ENCODE measurements around the gene LRCOL1.

LRCOL1 gene

DNA sequence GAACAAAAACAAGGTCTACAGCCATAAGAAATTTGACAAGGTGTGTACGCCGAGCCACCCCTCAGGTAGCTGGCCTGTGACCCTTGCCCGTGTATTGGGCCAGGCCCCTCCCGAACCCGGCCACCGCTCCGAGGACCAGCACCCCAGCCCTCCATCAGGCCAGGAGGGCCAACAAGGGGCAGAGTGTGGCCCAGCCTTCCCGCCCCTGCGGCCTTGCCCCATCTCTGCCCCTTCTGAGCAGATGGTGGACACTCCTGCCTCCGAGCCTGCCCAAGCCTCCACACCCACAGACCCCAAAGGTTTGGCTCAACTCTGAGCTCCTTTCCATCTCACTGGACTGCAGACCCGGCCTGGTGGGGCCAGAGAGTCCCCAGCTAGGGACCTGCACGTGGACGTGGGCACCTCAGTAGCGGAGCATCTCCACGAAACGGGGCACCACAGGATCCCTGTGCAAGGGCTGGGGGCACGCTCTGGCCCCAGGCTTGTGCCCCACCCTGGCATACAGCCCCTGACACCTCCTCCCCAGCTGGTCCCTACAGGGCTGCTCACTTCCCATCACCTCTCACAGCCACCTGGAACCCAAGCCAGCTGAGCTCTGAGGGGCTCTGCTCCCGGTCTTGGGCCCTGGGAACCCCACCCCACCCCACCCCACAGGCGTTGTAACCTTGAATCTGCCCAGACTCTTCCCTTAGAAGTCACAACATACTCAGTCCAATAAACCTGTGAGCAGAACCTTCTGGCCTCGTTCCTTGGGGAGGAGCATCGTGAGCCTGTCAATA, 11.5 kb upstream of the LRCOL1 start:
- no peak overlapping the region for H3K27ac ChIP-seq (ENCODE audit: low read depth, low read length)
- H4K20me1 ChIP-seq (ENCODE audit: control insufficient read depth, insufficient read depth, low read depth, low read length) = no peaks in the 10 kb centered on the region
- no peaks in the 10 kb centered on the region for H3K27me3 ChIP-seq (ENCODE audit: control insufficient read depth, low read length)
- H3K36me3 ChIP-seq (ENCODE audit: control insufficient read depth, low read length) = peaks cover 42% of the 10 kb centered on the region
- no peaks in the 10 kb centered on the region for H3K4me1 ChIP-seq (ENCODE audit: control insufficient read depth, low read length)
- H3K9me2 ChIP-seq (replicated peaks; ENCODE audit: control insufficient read depth, low read length) = no peaks in the 10 kb centered on the region
- TF ChIP-seq EZH2phosphoT487 (IDR thresholded peaks at IDR 0.05; ENCODE audit: borderline replicate concordance, low read length) = no peak
- no peak for TF ChIP-seq CTCF (IDR thresholded peaks at IDR 0.05; ENCODE audit: low read depth, low read length, poor library complexity, severe bottlenecking)
- H3F3A ChIP-seq (ENCODE audit: control insufficient read depth, insufficient read depth) = peaks cover 9% of the 10 kb centered on the region
- no peaks in the 10 kb centered on the region for H3K9me3 ChIP-seq (ENCODE audit: control insufficient read depth, insufficient read depth, low read length)
- H3K4me3 ChIP-seq (ENCODE audit: low read length) = no peak overlapping the region
- no peak overlapping the region for H3K4me2 ChIP-seq (ENCODE audit: low read length)
- no peaks in the 10 kb centered on the region for H3K79me2 ChIP-seq (ENCODE audit: control insufficient read depth, low read length)

DNA sequence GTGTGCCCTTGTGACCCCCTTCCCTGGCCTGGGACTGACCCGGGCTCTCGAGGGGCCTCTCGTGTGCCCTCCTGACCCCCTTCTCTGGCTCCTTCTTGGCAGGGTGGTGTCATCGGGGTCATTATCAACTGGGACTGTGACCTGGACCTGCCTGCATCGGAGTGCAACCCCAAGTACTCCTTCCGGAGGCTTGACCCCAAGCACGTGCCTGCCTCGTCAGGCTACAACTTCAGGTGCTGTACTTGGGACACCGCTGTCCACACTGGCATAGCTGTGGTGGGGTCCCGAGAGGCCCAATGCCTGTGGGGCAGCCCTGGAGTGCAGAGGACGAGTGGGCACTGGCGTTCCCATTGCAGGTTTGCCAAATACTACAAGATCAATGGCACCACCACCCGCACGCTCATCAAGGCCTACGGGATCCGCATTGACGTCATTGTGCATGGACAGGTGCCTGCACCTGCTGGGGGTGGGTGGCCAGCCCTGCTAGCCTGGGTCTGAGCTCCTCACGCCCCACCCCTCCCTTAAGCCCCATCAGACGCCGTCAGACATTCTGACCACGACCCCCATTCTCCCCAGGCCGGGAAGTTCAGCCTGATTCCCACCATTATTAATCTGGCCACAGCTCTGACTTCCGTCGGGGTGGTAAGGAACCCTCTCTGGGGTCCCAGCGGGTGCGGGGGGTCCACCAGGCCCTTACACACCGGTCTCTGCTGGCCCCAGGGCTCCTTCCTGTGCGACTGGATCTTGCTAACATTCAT, 10.7 kb upstream of the LRCOL1 start:
- Histone ChIP-seq H3K9me2 (replicated peaks; ENCODE audit: control insufficient read depth, low read length) (no peaks in the 10 kb centered on the region), H3K9me3 (ENCODE audit: control insufficient read depth, insufficient read depth, low read length) (peaks cover 2% of the 10 kb centered on the region; the same call in 1 of the 2 replicates), H3K4me3 (ENCODE audit: low read length) (no peak overlapping the region), H3K79me2 (ENCODE audit: control insufficient read depth, low read length) (no peaks in the 10 kb centered on the region), H3F3A (ENCODE audit: control insufficient read depth, insufficient read depth) (peaks cover 7% of the 10 kb centered on the region), H3K27ac (ENCODE audit: low read depth, low read length) (no peak overlapping the region), H4K20me1 (ENCODE audit: control insufficient read depth, insufficient read depth, low read depth, low read length) (no peaks in the 10 kb centered on the region), H3K27me3 (ENCODE audit: control insufficient read depth, low read length) (no peaks in the 10 kb centered on the region), H3K4me1 (ENCODE audit: control insufficient read depth, low read length) (no peaks in the 10 kb centered on the region), H3K4me2 (ENCODE audit: low read length) (no peak overlapping the region), H3K36me3 (ENCODE audit: control insufficient read depth, low read length) (peaks cover 35% of the 10 kb centered on the region)
- TF ChIP-seq CTCF (IDR thresholded peaks at IDR 0.05; ENCODE audit: low read depth, low read length, poor library complexity, severe bottlenecking) (no peak), EZH2phosphoT487 (IDR thresholded peaks at IDR 0.05; ENCODE audit: borderline replicate concordance, low read length) (no peak)

DNA sequence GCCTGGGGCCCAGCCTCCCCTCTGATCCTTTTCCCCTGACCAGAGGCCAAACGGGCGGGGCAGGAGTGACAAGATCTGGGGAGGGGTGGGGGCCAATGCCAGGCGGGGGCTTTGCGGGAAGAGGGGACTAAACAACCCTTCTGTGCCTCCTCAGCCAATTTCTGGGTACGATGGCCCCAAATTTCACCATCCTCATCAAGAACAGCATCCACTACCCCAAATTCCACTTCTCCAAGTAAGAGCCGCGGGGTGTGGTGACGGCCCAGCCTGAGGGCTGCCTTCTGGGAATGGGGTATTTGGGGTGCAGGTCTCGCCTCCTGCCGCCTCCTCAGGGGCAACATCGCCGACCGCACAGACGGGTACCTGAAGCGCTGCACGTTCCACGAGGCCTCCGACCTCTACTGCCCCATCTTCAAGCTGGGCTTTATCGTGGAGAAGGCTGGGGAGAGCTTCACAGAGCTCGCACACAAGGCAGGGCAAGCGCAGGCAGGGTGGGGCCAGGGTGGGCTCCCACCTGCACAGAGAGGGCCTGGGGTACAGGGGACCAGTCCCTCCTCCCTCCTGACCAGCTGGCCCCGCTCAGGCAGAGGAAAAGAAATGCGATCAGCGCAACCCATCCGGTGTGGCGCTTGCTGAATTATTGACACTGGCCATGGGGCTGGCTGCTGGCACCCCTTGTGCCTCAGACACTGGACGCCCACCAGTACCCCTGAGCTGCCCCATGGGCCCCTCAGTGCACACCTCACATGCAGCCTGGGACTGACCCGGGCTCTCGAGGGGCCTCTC, 9.9 kb upstream of the LRCOL1 start:
- no peaks in the 10 kb centered on the region for H3K79me2 ChIP-seq (ENCODE audit: control insufficient read depth, low read length)
- H3F3A ChIP-seq (ENCODE audit: control insufficient read depth, insufficient read depth) = peaks cover 7% of the 10 kb centered on the region
- no peaks in the 10 kb centered on the region for H3K4me1 ChIP-seq (ENCODE audit: control insufficient read depth, low read length)
- H4K20me1 ChIP-seq (ENCODE audit: control insufficient read depth, insufficient read depth, low read depth, low read length) = no peaks in the 10 kb centered on the region
- TF ChIP-seq EZH2phosphoT487 (IDR thresholded peaks at IDR 0.05; ENCODE audit: borderline replicate concordance, low read length) = no peak
- no peak overlapping the region for H3K4me3 ChIP-seq (ENCODE audit: low read length)
- no peak overlapping the region for H3K27ac ChIP-seq (ENCODE audit: low read depth, low read length)
- peaks cover 6% of the 10 kb centered on the region; the same call in 1 of the 2 replicates for H3K9me3 ChIP-seq (ENCODE audit: control insufficient read depth, insufficient read depth, low read length)
- H3K36me3 ChIP-seq (ENCODE audit: control insufficient read depth, low read length) = peaks cover 27% of the 10 kb centered on the region
- H3K4me2 ChIP-seq (ENCODE audit: low read length) = no peak overlapping the region
- H3K27me3 ChIP-seq (ENCODE audit: control insufficient read depth, low read length) = no peaks in the 10 kb centered on the region
- no peaks in the 10 kb centered on the region for H3K9me2 ChIP-seq (replicated peaks; ENCODE audit: control insufficient read depth, low read length)

Data from DOHH2 (cell line).